Measurements from ENCODE around the gene ABCA7.

Gene ABCA7

DNA sequence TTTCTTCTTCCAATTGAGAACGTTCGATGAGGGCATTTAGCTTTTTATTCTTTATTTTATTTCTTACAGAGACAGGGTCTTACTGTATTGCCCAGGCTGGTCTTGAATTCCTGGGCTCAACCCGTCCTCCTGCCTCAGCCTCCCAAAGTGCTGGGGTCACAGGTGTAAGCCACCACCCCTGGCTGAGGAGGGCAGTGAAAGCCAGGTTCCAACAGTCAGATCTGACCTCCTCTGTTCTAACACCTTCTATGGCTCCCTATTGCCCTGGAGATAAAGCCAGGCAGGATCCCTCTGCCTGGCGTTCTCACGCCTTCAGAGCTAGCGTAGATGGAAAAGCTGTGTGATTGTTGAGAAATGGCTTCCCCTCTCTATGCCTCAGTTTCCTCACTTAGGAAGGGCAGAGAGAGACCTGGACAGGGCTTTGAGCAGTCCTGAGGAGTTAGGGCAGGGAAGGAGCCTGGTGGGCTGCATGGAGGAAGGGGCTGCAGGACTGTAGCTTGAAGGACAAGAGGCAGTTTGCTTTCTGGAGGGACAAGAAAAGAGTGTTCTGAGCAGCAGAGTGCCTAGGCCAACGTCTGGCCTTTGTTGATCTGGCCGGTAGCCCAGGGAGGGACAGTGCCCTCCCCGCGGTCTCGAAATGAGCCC lies 32.6 kb downstream of the ABCA7 start:
- Histone ChIP-seq H3K9ac (no peak overlapping the region), H3K4me2 (no peak overlapping the region), H3K27ac (no peak overlapping the region), H3K27me3 (ENCODE audit: insufficient read depth, low read depth) (no peaks in the 10 kb centered on the region), H3K79me2 (ENCODE audit: insufficient read depth, low read depth) (peaks cover 20% of the 10 kb centered on the region), H3K4me1 (ENCODE audit: low read depth, poor library complexity, severe bottlenecking) (peaks cover 33% of the 10 kb centered on the region), H3K4me3 (IDR thresholded peaks at IDR 0.05; ENCODE audit: insufficient read depth, low read depth, low read length) (no peak overlapping the region), H4K20me1 (ENCODE audit: insufficient read depth) (no peaks in the 10 kb centered on the region), H3K36me3 (ENCODE audit: insufficient read depth) (no peaks in the 10 kb centered on the region), H2AFZ (ENCODE audit: low read depth) (no peak overlapping the region)
- TF ChIP-seq, protein P1, sequence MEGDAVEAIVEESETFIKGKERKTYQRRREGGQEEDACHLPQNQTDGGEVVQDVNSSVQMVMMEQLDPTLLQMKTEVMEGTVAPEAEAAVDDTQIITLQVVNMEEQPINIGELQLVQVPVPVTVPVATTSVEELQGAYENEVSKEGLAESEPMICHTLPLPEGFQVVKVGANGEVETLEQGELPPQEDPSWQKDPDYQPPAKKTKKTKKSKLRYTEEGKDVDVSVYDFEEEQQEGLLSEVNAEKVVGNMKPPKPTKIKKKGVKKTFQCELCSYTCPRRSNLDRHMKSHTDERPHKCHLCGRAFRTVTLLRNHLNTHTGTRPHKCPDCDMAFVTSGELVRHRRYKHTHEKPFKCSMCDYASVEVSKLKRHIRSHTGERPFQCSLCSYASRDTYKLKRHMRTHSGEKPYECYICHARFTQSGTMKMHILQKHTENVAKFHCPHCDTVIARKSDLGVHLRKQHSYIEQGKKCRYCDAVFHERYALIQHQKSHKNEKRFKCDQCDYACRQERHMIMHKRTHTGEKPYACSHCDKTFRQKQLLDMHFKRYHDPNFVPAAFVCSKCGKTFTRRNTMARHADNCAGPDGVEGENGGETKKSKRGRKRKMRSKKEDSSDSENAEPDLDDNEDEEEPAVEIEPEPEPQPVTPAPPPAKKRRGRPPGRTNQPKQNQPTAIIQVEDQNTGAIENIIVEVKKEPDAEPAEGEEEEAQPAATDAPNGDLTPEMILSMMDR (conservative IDR thresholded peaks at IDR 0.05; ENCODE audit: low read depth, low read length) = no peak

DNA sequence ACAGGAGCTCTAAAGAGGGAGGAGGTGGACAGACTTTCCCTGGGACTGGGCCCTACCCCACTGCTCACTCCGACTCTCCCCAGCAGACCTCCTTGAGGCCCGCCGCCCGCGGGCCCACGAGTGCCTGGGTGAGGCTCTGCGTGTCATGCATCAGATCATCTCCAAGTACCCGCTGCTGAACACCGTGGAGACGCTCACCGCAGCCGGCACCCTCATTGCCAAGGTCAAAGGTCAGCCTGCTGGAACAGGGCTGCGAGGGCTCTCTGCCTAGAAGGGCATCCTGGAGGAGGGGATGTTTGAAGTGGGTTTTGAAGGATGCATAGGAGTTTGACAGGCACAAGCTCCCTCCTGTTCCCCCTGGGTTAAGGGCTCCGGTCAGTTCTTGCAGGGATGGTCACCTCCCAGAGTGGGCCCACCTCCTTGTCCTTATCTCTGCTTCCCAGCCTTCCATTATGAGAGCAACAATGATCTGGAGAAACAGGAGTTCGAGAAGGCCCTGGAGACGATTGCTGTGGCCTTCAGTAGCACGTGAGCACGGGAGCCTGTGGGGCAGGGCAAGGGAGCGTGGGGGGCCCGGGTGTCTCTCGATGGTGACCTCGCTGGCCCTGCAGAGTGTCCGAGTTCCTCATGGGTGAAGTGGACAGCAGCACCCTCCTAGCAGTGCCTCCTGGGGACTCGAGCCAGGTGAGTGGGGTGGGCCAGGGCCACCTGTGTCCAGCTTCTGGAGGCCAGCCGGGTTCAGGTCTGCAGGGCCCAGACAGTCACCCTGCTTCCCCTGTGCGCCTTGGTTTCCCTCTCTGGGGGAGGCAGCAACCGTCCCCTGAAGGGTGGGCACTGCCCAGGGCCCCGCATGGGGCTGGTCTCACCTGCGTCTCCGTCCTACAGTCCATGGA lies 33.4 kb downstream of the ABCA7 start:
- Histone ChIP-seq H3K27ac (no peak overlapping the region), H3K79me2 (ENCODE audit: insufficient read depth, low read depth) (peaks cover 12% of the 10 kb centered on the region), H2AFZ (ENCODE audit: low read depth) (no peak overlapping the region), H3K27me3 (ENCODE audit: insufficient read depth, low read depth) (no peaks in the 10 kb centered on the region), H3K4me3 (IDR thresholded peaks at IDR 0.05; ENCODE audit: insufficient read depth, low read depth, low read length) (no peak overlapping the region), H3K4me1 (ENCODE audit: low read depth, poor library complexity, severe bottlenecking) (peaks cover 37% of the 10 kb centered on the region), H4K20me1 (ENCODE audit: insufficient read depth) (no peaks in the 10 kb centered on the region), H3K4me2 (no peak overlapping the region), H3K9ac (no peak overlapping the region), H3K36me3 (ENCODE audit: insufficient read depth) (no peaks in the 10 kb centered on the region)
- TF ChIP-seq, protein P1 (conservative IDR thresholded peaks at IDR 0.05; ENCODE audit: low read depth, low read length) = no peak

DNA sequence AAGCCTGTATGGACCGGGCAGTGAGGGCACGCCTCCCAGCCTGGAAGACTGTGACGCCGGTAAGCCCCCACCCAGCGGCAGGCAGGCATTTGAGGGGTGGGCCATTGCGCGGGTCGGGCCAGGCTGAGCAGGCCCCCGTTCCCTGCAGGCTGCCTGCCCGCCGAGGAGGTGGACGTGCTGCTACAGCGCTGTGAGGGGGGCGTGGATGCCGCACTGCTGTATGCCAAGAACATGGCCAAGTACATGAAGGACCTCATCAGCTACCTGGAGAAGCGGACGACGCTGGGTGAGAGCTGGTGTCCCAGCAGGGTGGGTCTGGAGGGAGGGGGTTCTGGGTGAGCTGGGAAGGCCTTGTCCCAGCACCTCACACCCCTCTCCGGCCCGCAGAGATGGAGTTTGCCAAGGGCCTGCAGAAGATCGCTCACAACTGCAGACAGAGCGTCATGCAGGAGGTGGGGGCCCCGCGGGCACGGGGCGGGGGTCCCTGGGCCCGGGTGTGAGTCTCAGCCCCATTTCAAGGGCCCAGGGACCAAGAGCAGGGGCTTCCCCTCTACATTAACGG lies 34.1 kb downstream of the ABCA7 start:
- Histone ChIP-seq H3K4me1 (ENCODE audit: low read depth, poor library complexity, severe bottlenecking) (peaks cover 34% of the 10 kb centered on the region), H3K4me3 (IDR thresholded peaks at IDR 0.05; ENCODE audit: insufficient read depth, low read depth, low read length) (no peak overlapping the region), H4K20me1 (ENCODE audit: insufficient read depth) (no peaks in the 10 kb centered on the region), H3K36me3 (ENCODE audit: insufficient read depth) (no peaks in the 10 kb centered on the region), H3K79me2 (ENCODE audit: insufficient read depth, low read depth) (peaks cover 5% of the 10 kb centered on the region; the same call in 1 of the 2 replicates), H3K27me3 (ENCODE audit: insufficient read depth, low read depth) (no peaks in the 10 kb centered on the region), H3K9ac (no peak overlapping the region), H3K4me2 (peak overlapping the region; percentile 45; the same call in 1 of the 2 replicates), H2AFZ (ENCODE audit: low read depth) (no peak overlapping the region), H3K27ac (no peak overlapping the region)
- TF ChIP-seq, protein P1 (conservative IDR thresholded peaks at IDR 0.05; ENCODE audit: low read depth, low read length) = no peak

DNA sequence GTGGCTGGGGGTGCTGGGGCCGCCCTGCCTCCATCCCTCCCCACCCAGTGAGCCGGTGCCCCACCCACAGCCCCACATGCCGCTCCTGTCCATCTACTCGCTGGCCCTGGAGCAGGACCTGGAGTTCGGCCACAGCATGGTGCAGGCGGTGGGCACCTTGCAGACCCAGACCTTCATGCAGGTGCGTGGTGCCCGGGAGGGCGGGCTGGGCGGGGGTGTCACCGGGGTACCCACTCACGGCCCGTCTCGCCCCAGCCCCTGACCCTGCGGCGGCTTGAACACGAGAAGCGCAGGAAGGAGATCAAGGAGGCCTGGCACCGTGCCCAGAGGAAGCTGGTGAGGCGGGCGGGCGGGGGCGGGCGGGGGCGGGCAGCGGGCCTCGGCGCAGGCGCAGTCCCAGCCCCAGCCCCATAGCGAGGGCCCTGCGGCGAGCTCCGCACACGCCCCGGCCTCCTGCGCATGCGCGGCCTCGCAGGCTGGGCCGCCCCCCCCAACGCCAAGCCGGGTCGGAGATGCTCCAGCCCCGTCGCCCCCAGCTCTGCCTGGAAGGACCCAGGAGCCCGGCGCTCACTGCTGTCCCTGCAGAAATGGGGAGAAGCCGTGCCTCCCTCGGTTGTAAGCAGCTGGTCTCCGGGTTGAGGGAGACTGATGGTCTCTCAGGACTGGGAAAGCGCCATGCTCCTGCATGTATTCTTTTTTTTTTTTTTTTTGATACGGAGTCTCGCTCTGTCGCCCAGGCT lies 34.8 kb downstream of the ABCA7 start:
- no peaks in the 10 kb centered on the region; the same call in 1 of the 2 replicates for H3K79me2 ChIP-seq (ENCODE audit: insufficient read depth, low read depth)
- H3K27me3 ChIP-seq (ENCODE audit: insufficient read depth, low read depth) = no peaks in the 10 kb centered on the region
- TF ChIP-seq, protein P1 (conservative IDR thresholded peaks at IDR 0.05; ENCODE audit: low read depth, low read length) = no peak
- H3K4me2 ChIP-seq = peak overlapping the region; percentile 81
- H3K36me3 ChIP-seq (ENCODE audit: insufficient read depth) = no peaks in the 10 kb centered on the region
- no peak overlapping the region; the same call in 1 of the 2 replicates for H2AFZ ChIP-seq (ENCODE audit: low read depth)
- no peak overlapping the region for H3K27ac ChIP-seq
- H3K9ac ChIP-seq = no peak overlapping the region
- peaks cover 29% of the 10 kb centered on the region for H3K4me1 ChIP-seq (ENCODE audit: low read depth, poor library complexity, severe bottlenecking)
- H4K20me1 ChIP-seq (ENCODE audit: insufficient read depth) = no peaks in the 10 kb centered on the region
- H3K4me3 ChIP-seq (IDR thresholded peaks at IDR 0.05; ENCODE audit: insufficient read depth, low read depth, low read length) = no peak overlapping the region

Data from KMS-11 (cell line).